HG03460 (cell line): ENCODE results near the gene MRPS14.

Experiments
- ATAC-seq: cut with Tn5 transposase; IDR thresholded peaks from one replicate; pipeline ENCODE4 v1.9.1; 2021; ENCODE audit not compliant: unreplicated experiment

The MRPS14 gene

DNA sequence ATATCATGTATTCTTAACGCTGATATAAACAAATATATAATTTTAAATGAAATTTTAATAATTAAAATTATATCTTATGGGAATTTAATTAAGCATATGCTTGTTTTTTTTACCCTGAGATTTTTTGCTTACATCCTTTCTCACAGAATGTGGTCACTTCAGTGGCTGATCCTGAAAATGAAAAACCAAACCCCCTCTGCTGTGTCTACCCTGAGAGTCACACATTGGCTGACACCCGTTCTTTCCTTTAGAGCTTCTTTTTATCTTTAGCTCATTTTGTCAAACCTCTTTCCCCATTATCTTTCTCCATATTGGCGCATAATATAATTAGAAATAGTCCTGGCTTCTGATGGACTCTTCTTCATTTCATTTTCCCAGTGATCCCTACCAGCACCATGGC, 34.2 kb downstream of the MRPS14 start:
- peak; percentile 67 for ATAC-seq

DNA sequence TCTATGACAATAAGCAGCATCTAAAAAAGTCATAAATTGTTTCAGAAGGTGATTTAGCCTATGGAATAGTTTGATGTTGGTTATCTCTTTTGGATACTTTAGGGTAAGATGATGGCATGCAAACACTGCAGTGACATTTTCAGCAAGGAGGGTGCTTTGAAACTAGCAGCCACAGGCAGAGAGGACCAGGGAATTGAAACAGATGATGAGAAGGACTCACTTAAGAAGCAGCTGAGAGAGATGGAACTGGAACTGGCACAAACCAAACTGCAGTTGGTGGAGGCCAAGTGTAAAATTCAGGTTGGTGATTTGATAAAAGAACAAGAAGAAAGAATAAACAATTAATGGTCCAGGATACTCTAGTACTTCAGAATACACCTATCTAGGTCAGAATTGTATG, 34.7 kb downstream of the MRPS14 start:
- no peak for ATAC-seq

- no peak for ATAC-seq
These were observed 38.3 kb downstream of the MRPS14 start for GRCh38 chr1:174984952-174985351.

DNA sequence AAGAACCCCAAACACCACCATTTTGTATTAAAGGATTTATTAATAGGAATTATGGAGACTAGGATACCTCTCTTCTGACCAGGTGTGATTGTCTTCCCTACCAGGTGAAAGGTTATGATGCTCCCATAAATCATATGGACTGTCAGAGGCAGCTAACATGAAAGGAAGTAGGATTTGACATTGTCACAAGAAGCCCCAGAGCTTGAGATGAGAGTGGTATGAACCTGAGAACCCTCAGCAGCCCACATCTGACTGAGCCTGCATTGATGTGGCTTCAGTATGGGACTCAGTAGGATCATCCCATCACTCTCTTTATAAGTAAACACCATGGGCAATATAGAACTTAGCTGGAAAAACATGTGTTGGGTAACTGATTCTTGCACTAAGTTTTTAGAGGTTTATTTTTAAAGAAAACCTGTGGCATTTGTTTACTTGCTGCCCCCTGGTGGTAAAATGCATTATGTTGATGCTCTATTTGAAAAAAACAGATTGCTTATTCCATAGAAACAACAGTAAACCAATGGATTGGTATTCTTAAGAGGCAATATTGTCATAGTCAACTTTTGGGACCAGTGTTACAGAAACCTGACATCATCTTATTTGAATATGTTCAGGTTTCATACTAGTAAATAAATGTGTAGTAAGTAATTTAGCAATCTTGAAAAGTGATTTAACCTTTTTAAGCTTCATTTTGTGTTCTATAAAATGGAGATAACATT, 40.1 kb downstream of the MRPS14 start:
- no peak for ATAC-seq

- ATAC-seq = no peak
These were observed 46.7 kb downstream of the MRPS14 start for GRCh38 chr1:174976436-174977108.

GRCh38 chr1:174975764-174976163, 47.5 kb downstream of the MRPS14 start:
- no peak for ATAC-seq

- no peak for ATAC-seq
These were observed 48.5 kb downstream of the MRPS14 start for GRCh38 chr1:174974711-174975119.

DNA sequence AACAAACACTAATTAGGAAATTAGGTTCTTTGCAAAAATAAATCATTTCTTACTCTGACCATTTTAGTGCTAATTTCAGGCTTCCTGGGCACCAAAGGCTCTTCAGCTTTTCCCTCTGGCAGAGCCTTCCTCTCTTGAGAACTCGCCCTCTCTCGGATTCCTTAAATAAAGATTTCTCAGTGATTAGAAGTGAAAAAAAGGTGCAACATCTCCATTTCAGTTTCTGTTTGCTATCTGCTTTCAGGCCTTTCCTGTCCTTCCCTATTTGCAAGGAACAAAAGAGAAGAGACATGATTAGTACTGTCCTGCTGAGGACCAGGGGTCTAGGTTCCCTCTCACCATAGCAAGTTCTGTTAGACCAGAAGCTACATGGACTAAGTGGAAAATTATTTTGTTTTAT, 51.3 kb downstream of the MRPS14 start:
- ATAC-seq = no peak

- no peak for ATAC-seq
These were observed 51.8 kb downstream of the MRPS14 start for GRCh38 chr1:174971466-174971865.

- ATAC-seq = peak; percentile 51
These were observed 53.2 kb downstream of the MRPS14 start for GRCh38 chr1:174969977-174970376.

- ATAC-seq = peak; percentile 68
These were observed 54.4 kb downstream of the MRPS14 start for GRCh38 chr1:174968750-174969244.

DNA sequence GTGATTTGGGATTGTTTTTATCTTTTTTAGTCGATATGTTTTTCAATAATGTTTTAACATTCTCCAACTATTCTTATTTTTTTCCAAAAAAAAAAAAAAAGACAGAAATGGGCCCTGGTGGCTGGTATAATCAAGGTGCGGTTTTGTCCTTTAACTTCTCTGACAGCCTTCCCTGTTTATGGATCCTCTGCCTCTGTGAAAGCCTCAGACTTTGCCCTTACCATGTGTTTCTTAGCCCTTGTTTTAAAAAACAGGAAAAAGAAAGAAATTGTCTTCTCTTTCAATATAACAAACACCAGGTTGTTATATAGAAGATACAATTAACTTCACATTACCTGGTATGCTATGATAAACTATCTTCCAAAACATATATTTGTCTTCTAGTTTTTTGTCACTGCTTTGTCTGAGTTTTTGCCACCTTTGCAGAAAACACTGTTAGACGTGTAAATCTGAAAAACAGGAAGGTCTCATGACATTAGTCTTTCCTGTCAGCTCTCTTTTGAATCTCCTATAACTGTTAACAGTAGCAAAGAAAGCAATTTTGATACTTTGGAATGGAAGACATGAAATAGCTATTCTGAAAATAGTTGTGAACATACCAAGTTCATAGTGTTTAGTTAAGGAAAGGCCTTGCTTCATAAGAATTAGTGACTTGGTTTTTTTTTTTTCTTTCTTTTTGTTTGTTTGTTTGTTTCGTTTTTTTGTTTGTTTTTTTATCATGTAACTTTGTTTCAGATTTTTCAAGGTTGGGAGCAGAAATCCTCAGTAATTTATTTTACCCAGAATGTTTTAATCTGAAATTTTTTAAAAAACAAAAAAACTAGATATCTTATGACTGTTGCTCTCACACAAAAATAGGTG, 55.1 kb downstream of the MRPS14 start:
- no peak for ATAC-seq

DNA sequence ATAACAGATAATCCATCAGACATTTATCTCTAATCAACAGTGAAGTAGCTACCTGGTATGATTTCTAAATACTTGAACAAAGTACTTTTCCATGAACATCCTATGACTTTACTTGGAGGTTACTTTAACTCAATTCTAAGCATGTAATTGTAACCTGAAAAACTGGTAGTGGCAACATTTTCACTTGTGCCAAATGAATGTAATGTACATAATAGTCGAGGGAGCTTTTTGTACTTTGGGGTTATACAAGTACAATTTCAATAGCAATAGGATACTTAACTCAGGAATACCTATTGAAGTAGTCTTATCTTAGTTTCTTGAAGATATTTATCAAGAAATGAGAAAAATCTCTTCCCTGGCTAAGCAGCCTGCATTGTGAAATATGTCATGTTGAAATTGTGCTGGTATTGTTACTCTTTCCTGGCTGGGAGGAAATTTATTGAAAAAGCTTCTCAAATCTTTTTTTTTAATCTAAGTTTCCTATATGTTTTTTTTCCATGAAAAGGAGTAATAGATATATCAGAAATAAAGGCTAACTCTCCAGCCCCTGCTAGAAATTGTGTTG, 57.1 kb downstream of the MRPS14 start:
- ATAC-seq = no peak

GRCh38 chr1:174965362-174966007, 57.7 kb downstream of the MRPS14 start:
- ATAC-seq = no peak

- ATAC-seq = no peak
These were observed 58.3 kb downstream of the MRPS14 start for GRCh38 chr1:174964972-174965361.

DNA sequence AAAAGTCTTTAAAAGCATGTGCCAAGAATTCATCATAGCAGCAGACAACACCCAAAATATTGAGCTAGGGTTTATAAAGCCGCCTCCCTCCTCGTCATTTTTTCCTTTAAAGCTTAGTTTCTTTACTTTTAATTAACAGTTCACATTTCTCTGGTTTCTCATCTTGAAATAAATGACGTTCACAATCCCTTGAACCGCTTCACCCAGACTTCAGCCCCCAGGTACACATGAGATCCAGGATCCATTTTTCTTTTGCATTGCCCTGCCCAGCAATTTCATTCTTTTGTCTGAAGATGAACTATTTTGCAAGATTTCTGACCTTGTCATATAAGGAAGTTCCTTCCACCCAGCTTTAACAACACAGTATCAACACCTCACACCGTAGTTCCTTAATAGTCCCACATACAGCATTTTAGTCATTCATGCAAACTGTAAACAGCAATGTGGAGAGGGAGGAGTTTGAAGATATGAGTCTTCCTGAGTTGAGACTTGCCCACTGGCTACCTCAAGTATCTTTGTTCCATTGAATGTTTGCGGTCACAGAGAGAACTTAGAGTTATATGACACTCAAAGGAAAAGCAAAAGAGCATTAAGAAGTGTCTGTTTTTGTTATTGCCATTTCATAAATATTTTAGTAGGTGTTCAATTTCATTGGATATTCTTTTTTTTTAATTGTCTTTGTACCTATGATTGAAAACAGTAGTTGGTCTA, 58.8 kb downstream of the MRPS14 start:
- ATAC-seq = no peak

DNA sequence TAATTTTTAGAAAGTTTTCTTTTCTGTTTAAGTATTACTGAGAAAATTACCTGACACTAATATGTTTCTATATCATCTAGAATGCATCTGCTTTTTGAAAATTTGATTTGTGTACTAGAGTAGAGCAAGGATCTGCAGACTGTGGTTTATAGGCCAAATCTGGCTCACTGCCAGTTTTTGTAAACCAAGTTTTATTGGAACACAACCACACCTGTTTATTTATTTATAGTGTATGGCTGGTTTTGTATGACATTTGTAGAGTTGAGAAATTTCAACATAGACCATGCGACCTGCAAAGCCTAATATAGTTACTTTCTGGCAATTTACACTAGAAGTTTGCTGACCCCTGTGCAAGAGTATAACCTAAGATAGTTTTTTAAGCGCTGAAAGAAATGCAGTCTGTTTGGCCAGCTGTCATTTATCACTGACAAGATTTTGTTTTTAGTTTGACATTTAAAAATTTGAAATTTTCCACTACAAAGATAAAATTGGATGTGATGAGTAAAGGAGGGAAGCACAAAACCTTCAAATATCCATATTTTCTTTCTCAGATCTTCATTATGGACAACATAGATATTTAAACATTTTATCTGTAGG, 59.6 kb downstream of the MRPS14 start:
- no peak for ATAC-seq
